Stimulated activated CD4-positive, alpha-beta T cell treated with anti-CD3 and anti-CD28 coated beads, Interleukin-4, amount 100 ng/mL, for 24 hours (primary cell): Measurements from ENCODE around the gene OCSTAMP.

Experiments used
- DNase-seq: peaks from one replicate; pipeline ENCODE4 v3.0.0-alpha.2; 2020

The OCSTAMP gene

GRCh38 chr20:46573234-46573633, 22.8 kb upstream of the OCSTAMP start:
- DNase-seq: no peak

- DNase-seq: no peak
Observed at GRCh38 chr20:46572790-46573189, 22.3 kb upstream of the OCSTAMP start.

GRCh38 chr20:46572153-46572552, 21.7 kb upstream of the OCSTAMP start:
- DNase-seq: no peak

GRCh38 chr20:46571418-46571817, 21.0 kb upstream of the OCSTAMP start:
- DNase-seq: no peak

- DNase-seq: no peak
Observed at GRCh38 chr20:46570956-46571355, 20.5 kb upstream of the OCSTAMP start.

GRCh38 chr20:46569961-46570360, 19.5 kb upstream of the OCSTAMP start:
- no peak for DNase-seq

GRCh38 chr20:46568570-46569129, 18.2 kb upstream of the OCSTAMP start:
- no peak for DNase-seq

GRCh38 chr20:46566125-46566524, 15.7 kb upstream of the OCSTAMP start:
- no peak for DNase-seq

GRCh38 chr20:46564241-46564957, 13.9 kb upstream of the OCSTAMP start:
- no peak for DNase-seq

- no peak for DNase-seq
Observed at GRCh38 chr20:46563860-46564221, 13.4 kb upstream of the OCSTAMP start.

- no peak for DNase-seq
Observed at GRCh38 chr20:46563170-46563859, 12.9 kb upstream of the OCSTAMP start.

GRCh38 chr20:46562373-46563169, 12.1 kb upstream of the OCSTAMP start:
- DNase-seq: peak; percentile 70

- no peak for DNase-seq
Observed at GRCh38 chr20:46562009-46562372, 11.5 kb upstream of the OCSTAMP start.

- DNase-seq: no peak
Observed at GRCh38 chr20:46559685-46560440, 9.4 kb upstream of the OCSTAMP start.

GRCh38 chr20:46559001-46559400, 8.5 kb upstream of the OCSTAMP start:
- no peak for DNase-seq

GRCh38 chr20:46558511-46558959, 8.1 kb upstream of the OCSTAMP start:
- DNase-seq: peak; percentile 73

- DNase-seq: no peak
Observed at GRCh38 chr20:46557231-46557956, 6.9 kb upstream of the OCSTAMP start.

GRCh38 chr20:46555370-46555956, 5.0 kb upstream of the OCSTAMP start:
- no peak for DNase-seq

GRCh38 chr20:46554828-46555227, 4.4 kb upstream of the OCSTAMP start:
- no peak for DNase-seq

- no peak for DNase-seq
Observed at GRCh38 chr20:46553926-46554325, 3.5 kb upstream of the OCSTAMP start.
